Measurements from ENCODE around the gene PARD3.
"Not testable (repeated sequence)": the region's sequence is repeated elsewhere in the genome, so short reads cannot be mapped to it uniquely, and the experiment has no call there.

PARD3 gene

DNA sequence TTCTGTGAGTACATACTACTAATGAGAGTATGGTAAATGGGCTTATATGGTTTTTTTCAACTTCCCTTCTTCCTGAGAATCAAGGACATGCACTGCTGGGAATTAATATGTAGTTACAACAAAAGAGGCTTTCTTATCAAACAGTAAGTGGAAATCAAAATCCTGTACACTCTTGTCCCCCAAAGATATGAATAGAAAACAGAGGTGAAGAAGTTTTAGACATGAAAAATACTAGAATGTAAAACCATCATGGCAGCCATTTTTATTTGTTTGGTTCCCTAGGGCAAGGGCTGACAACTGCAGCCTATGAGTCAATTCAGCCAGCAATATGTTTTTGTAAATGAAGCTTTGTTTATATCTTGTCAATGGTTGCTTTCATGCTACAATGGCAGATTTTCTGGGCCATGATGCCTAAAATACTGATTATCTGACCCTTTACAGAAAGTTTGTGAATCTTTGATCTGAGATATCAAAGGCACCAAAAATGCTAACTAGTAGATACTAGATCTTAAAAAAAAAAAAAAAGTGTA lies 422.4 kb downstream of the PARD3 start:
- DNase-seq (ENCODE audit: low read depth, low spot score): no peak

- DNase-seq (ENCODE audit: low read depth, low spot score): not testable (repeated sequence)
Observed at GRCh38 chr10:34391168-34391567, 423.9 kb downstream of the PARD3 start.

DNA sequence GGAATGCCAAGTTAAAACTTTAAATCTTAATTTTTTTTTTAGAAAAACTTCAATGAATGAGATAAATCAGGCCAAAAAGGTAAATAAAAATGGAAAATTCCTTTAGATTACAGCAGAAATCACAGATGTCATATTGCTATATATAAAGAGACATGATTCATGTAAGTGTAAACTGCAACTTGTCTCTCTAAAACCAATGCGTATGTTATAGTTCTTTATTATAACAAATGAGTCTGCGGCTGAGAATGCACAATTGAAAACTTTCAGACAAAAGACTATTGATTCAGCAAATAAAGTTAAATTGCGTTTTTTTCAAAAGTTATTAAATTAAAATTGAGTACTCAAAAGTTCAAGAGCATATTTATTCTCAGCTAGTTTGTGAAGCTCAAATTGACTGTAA lies 425.3 kb downstream of the PARD3 start:
- no peak for DNase-seq (ENCODE audit: low read depth, low spot score)

DNA sequence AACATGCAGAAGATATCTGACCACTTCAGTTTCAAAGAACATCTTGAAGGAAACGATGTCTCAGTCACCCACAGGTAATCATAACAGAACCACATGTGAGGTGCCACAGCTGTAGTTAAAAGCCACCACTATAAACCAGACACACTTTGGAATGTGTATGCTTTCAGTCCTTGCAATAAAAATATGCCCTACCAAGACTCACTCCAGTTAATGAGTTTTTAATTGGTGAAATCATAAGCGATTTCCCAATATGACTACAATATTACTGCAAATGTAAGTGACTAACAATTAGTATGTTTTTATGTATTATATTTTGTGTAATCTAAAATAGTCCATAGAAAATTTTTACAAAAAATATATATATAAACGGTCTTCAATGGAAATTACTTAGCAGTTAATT lies 428.2 kb downstream of the PARD3 start:
- no peak for DNase-seq (ENCODE audit: low read depth, low spot score)

- no peak for DNase-seq (ENCODE audit: low read depth, low spot score)
Observed at GRCh38 chr10:34384372-34384771, 430.7 kb downstream of the PARD3 start.

- DNase-seq (ENCODE audit: low read depth, low spot score): no peak
Observed at GRCh38 chr10:34382626-34383025, 432.5 kb downstream of the PARD3 start.

GRCh38 chr10:34380856-34381255 lies 434.2 kb downstream of the PARD3 start:
- no peak for DNase-seq (ENCODE audit: low read depth, low spot score)

GRCh38 chr10:34378297-34378696 lies 436.8 kb downstream of the PARD3 start:
- DNase-seq (ENCODE audit: low read depth, low spot score): no peak

- no peak for DNase-seq (ENCODE audit: low read depth, low spot score)
Observed at GRCh38 chr10:34377833-34378232, 437.3 kb downstream of the PARD3 start.

DNA sequence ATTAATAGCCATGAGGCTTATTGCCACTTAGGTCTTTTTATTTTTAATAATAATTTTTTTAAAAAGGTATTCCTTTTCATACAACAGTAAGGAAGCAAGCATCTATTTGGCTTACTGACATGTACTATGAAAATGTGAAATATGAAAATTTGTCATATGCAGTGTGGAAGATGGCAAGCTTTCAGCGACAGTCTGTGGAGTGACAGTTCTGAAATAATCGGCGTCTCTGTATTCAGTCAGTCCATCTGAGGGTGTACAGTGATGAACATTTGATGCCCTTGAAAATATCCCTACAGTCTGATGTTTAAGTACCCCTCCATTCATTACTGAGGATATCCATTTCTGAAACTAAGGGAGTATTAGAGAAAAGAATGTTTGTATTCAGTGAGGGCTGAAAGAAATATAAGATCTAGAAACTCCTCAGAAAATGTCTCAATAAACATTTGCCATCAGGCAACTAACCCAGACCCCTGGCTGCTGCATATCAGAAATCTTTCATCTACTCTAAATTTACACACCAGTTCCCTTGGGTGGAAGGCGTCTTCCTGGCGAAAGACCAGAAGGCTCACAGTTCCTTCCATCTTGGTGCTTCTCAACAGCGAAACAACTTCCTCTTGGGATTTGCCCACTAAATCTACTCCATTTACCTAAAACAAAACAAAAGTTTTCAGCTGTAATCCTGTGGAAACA lies 440.6 kb downstream of the PARD3 start:
- no peak for DNase-seq (ENCODE audit: low read depth, low spot score)

GRCh38 chr10:34373211-34373610 lies 441.9 kb downstream of the PARD3 start:
- no peak for DNase-seq (ENCODE audit: low read depth, low spot score)

- DNase-seq (ENCODE audit: low read depth, low spot score): no peak
Observed at GRCh38 chr10:34372509-34372908, 442.6 kb downstream of the PARD3 start.

DNA sequence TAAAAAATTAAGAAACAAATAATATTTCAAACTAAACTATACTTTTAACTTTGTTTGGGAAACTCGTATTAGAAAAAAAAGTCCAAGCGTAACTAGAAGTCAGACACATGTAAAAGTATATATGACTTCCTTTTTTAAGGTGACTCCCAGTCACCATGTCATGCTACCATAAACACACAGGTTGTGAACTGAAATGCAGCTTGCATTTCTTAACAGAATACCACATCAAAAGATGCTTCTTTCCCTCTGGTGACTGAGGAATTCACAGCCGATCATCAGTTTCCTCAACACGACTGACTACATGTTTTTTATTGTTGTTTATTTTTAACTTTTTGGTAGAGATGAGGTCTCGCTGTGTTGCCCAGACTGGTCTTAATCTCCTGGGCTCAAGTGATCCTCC lies 445.0 kb downstream of the PARD3 start:
- no peak for DNase-seq (ENCODE audit: low read depth, low spot score)

- no peak for DNase-seq (ENCODE audit: low read depth, low spot score)
Observed at GRCh38 chr10:34369120-34369519, 446.0 kb downstream of the PARD3 start.

DNA sequence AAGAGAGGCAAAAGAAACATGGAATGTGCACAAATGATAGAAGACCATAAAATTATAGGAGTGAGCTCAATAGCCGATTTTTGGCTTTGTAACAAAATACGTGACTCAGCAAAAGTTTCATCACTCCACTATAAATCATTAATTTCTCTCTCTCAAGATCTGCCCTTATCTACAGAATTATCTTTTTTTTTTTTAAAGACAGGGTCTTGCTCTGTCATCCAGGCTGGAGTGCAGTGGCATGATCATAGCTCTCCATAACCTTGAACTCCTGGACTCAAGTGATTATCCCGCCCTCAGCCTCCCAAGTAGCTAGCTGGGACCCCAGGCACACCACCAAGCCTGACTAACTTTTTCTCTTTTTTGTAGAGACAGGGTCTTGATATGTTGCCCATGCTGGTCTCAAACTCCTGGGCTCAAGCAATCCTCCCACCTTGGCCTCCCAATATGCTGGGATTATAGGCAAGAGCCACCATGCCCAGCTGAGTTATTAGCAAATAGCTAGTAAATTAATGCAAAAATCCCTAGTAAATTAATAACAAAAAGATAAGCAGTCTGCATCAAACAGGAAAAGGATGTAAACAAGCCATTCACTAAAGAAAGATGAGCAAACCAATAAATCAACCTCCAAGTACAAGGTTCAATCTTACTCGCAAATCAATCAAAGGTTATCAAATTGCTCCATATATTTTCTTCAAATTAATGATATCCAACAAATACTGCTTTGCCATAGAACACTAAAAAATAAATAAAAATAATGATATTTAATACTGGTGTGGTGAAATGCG lies 450.7 kb downstream of the PARD3 start:
- DNase-seq (ENCODE audit: low read depth, low spot score): no peak

DNA sequence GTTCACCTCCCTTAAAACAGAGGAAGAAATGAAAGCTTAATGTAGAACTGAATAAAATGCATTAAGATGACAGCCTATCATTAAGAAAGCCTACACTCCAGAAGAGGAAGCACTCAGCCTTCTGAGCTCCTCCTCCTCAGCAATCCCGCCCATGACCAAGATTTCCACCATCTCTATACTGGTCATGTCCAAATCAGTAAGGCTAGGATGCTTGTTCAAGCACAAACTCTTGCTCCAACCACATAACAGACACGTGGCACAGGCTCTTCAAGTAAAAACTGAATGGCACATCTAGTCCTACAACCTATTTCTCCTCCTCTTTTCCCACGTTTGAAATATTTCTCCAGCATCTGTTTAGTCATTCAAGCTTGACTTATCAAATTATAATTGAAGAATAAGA lies 454.1 kb downstream of the PARD3 start:
- no peak for DNase-seq (ENCODE audit: low read depth, low spot score)

DNA sequence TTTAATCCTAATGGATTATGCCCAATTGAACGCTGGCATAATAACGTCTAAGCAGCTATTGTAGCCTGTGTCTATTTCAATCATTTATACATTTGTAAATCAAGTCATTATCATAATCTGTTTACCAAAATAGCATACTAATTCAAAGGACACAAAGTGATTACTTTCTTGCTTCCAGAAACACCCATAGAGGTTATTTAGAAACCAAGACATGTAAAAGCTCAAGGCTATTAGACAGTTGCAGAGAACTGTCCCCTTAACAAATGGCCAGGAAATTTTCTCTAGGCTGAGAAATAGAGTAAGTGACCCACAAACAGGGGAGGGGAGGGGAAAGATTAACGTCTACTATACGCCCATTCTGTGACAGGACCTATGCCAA lies 455.7 kb downstream of the PARD3 start:
- no peak for DNase-seq (ENCODE audit: low read depth, low spot score)

DNA sequence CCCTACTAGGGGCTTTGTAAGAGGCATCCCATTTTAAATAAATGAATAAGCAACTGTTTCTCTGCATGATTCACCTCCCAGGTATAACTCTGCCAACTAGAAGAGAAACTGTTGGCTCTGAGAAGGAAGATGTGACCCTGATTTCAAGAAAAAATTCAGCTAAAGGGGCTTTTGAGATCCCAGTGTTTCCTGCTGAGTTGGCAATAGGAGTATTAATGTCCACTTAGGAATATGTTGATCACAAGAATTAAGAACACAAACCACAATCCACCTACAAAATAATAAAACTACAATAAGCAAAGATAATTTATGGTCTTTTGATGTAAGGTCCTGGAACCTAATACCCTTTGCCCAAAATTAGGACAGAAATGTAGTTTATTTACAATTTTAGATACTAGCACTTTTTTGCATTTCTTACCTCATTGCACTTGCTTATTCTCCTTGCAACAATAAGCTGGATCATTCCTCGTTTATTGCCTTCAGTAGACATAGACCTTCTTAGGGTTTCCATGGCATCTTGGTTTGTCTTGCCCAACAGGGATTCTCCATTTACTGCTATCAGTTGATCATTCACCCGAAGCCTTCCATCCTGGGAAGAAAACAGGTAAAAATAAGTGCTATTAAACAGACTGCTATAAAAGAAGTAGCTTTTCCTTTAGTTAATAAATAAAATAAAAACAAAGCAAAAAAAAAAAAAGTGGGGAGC lies 456.2 kb downstream of the PARD3 start:
- DNase-seq (ENCODE audit: low read depth, low spot score): no peak

DNA sequence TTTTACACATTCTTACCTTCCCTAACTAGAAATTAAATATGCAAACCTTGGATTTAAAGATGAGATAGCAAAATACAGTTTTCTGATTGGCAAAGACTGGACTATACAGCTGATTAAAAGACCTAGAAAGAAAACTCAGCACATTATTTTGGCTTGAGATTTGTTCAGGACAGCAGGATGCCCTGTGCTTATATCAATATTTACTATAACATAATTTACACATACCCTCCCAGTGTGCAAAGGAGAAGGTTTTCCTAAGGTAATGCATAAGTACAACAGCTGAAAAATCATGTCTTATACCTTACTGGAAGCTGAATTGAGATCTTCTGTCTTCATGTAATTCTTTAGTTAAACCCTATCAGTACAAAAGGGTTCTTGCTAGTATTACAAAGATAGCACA lies 458.6 kb downstream of the PARD3 start:
- DNase-seq (ENCODE audit: low read depth, low spot score): no peak

- DNase-seq (ENCODE audit: low read depth, low spot score): not testable (repeated sequence)
Observed at GRCh38 chr10:34353530-34353929, 461.6 kb downstream of the PARD3 start.

DNA sequence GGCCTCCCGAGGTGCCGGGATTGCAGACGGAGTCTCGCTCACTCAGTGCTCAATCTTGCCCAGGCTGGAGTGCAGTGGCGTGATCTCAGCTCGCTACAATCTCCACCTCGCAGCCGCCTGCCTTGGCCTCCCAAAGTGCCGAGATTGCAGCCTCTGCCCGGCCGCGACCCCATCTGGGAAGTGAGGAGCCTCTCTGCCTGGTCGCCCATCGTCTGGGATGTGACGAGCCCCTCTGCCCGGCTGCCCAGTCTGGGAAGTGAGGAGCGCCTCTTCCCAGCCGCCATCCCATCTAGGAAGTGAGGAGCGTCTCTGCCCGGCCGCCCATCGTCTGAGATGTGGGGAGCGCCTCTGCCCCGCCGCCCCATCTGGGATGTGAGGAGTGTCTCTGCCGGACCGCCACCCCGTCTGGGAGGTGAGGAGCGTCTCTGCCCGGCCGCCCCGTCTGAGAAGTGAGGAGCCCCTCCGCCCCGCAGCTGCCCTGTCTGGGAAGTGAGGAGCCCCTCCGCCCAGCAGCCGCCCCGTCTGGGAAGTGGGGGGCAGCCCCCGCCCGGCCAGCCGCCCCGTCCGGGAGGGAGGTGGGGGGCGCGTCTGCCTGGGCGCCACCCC lies 462.4 kb downstream of the PARD3 start:
- not testable (repeated sequence) for DNase-seq (ENCODE audit: low read depth, low spot score)

- DNase-seq (ENCODE audit: low read depth, low spot score): no peak
Observed at GRCh38 chr10:34351161-34351560, 463.9 kb downstream of the PARD3 start.

Data from activated naive CD8-positive, alpha-beta T cell treated with anti-CD3 and anti-CD28 coated beads, Interleukin-2, amount 50 U/mL, for 16 hours (primary cell).